ENCODE measurements around the gene XRCC4. TPM values are rescaled to one million over a fixed set of nuclear protein-coding genes. Genes with fewer than 3 reads are reported as not detected.

The XRCC4 gene
- total and polyA plus RNA-seq, 2 of the 13 experiments (the other 11 are each of a cell fraction or from before 2014, with no cell fraction given), result 2.8 to 12.6 TPM

GRCh38 chr5:83085106-83085505 is 7.8 kb downstream of the XRCC4 start (continued):
- TF ChIP-seq SRSF4 (IDR thresholded peaks at IDR 0.05; ENCODE audit: low read depth, low read length, poor library complexity, severe bottlenecking) (no peak), ZNF530 (CRISPR knock-in tag; IDR thresholded peaks at IDR 0.05; ENCODE audit: low read depth) (no peak), ETV5 (CRISPR knock-in tag; IDR thresholded peaks at IDR 0.05; ENCODE audit: borderline replicate concordance) (peak; percentile 84; the same call in 1 of the 2 replicates), PRDM15 (CRISPR knock-in tag; IDR thresholded peaks at IDR 0.05) (no peak), MAF1 (CRISPR knock-in tag; IDR thresholded peaks at IDR 0.05; ENCODE audit: borderline replicate concordance) (no peak), ZNF691 (CRISPR knock-in tag; IDR thresholded peaks at IDR 0.05; ENCODE audit: borderline replicate concordance, low read depth) (no peak), AHDC1 (CRISPR knock-in tag; IDR thresholded peaks at IDR 0.05; ENCODE audit: borderline replicate concordance) (peak; percentile 97), RFX5 (IDR thresholded peaks at IDR 0.05; ENCODE audit: low read depth, low read length) (no peak), ZNF280B (CRISPR knock-in tag; IDR thresholded peaks at IDR 0.05; ENCODE audit: borderline replicate concordance) (no peak), DDIT3 (CRISPR knock-in tag; IDR thresholded peaks at IDR 0.05) (no peak), ZBTB44 (CRISPR knock-in tag; IDR thresholded peaks at IDR 0.05) (no peak), ZNF766 (CRISPR knock-in tag; IDR thresholded peaks at IDR 0.05; ENCODE audit: borderline replicate concordance) (no peak), ZNF205 (CRISPR knock-in tag; IDR thresholded peaks at IDR 0.05) (0 out of 2 replicates have a peak, but pooled peaks have one; percentile 18), ZNF546 (CRISPR knock-in tag; conservative IDR thresholded peaks at IDR 0.05) (no peak), CHD2 (IDR thresholded peaks at IDR 0.05; ENCODE audit: low read depth, low read length) (no peak), ZNF713 (CRISPR knock-in tag; IDR thresholded peaks at IDR 0.05) (no peak)
